Trophoblast cell (in vitro differentiated cells and primary cell): Measurements from ENCODE around the gene RPSA.
"Not testable (repeated sequence)": the region's sequence is repeated elsewhere in the genome, so short reads cannot be mapped to it uniquely, and the experiment has no call there.

Experiments
- DNase-seq, 2 donors: peaks; one replicate each; pipeline ENCODE4 v3.0.0-alpha.2; 2016
- H2AFZ ChIP-seq: 2 replicates; pipeline ENCODE4 v1.6.1; 2013; ENCODE audit warnings: low read length, moderate library complexity, mild to moderate bottlenecking; ENCODE audit not compliant: insufficient read depth, poor library complexity
- H2AK5ac ChIP-seq: 2 replicates; pipeline ENCODE4 v1.6.1; 2013; ENCODE audit warnings: mild to moderate bottlenecking, low read length
- H2BK120ac ChIP-seq: 2 replicates; pipeline ENCODE4 v1.6.1; 2013; ENCODE audit warnings: low read length, mild to moderate bottlenecking, moderate library complexity; ENCODE audit not compliant: insufficient read depth, poor library complexity
- H2BK12ac ChIP-seq: 2 replicates; pipeline ENCODE4 v1.6.1; 2013; ENCODE audit warnings: mild to moderate bottlenecking, low read length, moderate library complexity
- H2BK5ac ChIP-seq: 2 replicates; pipeline ENCODE4 v1.6.1; 2013; ENCODE audit warnings: low read length, low read depth, moderate library complexity, mild to moderate bottlenecking; ENCODE audit not compliant: poor library complexity
- H3K14ac ChIP-seq: 2 replicates; pipeline ENCODE4 v1.6.1; 2013; ENCODE audit warnings: mild to moderate bottlenecking, low read length
- H3K18ac ChIP-seq: 2 replicates; pipeline ENCODE4 v1.6.1; 2013; ENCODE audit warnings: mild to moderate bottlenecking, low read length
- H3K23ac ChIP-seq: 2 replicates; pipeline ENCODE4 v1.6.1; 2013; ENCODE audit warnings: low read length
- H3K27ac ChIP-seq: 2 replicates; pipeline ENCODE4 v1.5.1; 2013; ENCODE audit warnings: low read depth, mild to moderate bottlenecking, inconsistent platforms, low read length, moderate library complexity
- H3K27me3 ChIP-seq: 2 replicates; pipeline ENCODE4 v1.6.1; 2013; ENCODE audit warnings: inconsistent platforms, mild to moderate bottlenecking, low read length, moderate library complexity; ENCODE audit not compliant: insufficient read depth
- H3K36me3 ChIP-seq, 2 experiments: 1 replicate in 1 of 2; 2 replicates in 1 of 2; pipeline ENCODE4 v1.6.1; 2013; ENCODE audit warnings: low read length in 2 of 2, mild to moderate bottlenecking in 2 of 2, moderate library complexity in 1 of 2; ENCODE audit not compliant: insufficient read depth in 2 of 2, control insufficient read depth in 1 of 2
- H3K4ac ChIP-seq: 2 replicates; pipeline ENCODE4 v1.6.1; 2013; ENCODE audit warnings: low read depth, mild to moderate bottlenecking, low read length, moderate library complexity
- H3K4me1 ChIP-seq, 2 experiments: 1 replicate in 1 of 2; 2 replicates in 1 of 2; pipeline ENCODE4 v1.6.1; 2013; ENCODE audit warnings: low read length in 2 of 2, mild to moderate bottlenecking in 2 of 2, moderate library complexity in 1 of 2; ENCODE audit not compliant: insufficient read depth in 2 of 2, control insufficient read depth in 1 of 2
- H3K4me2 ChIP-seq: 2 replicates; pipeline ENCODE4 v1.6.1; 2013; ENCODE audit warnings: inconsistent platforms, mild to moderate bottlenecking, low read length, moderate library complexity
- H3K4me3 ChIP-seq: 2 replicates; pipeline ENCODE4 v1.5.1; 2013; ENCODE audit warnings: mild to moderate bottlenecking, low read depth, low read length, inconsistent platforms
- H3K79me1 ChIP-seq: one replicate; pipeline ENCODE4 v1.6.1; 2013; ENCODE audit warnings: low read length
- H3K79me2 ChIP-seq: 2 replicates; pipeline ENCODE4 v1.6.1; 2013; ENCODE audit warnings: low read length, mild to moderate bottlenecking; ENCODE audit not compliant: control insufficient read depth, insufficient read depth, poor library complexity
- H3K9ac ChIP-seq: 2 replicates; pipeline ENCODE4 v1.6.1; 2013; ENCODE audit warnings: mild to moderate bottlenecking, low read length
- H3K9me3 ChIP-seq: 2 replicates; pipeline ENCODE4 v1.6.1; 2013; ENCODE audit warnings: low read depth, mild to moderate bottlenecking, control low read depth, inconsistent platforms, low read length; ENCODE audit not compliant: insufficient read depth
- H4K12ac ChIP-seq: 2 replicates; pipeline ENCODE4 v1.6.1; 2013; ENCODE audit warnings: low read depth, mild to moderate bottlenecking, low read length, moderate library complexity
- H4K8ac ChIP-seq: 2 replicates; pipeline ENCODE4 v1.6.1; 2013; ENCODE audit warnings: low read depth, mild to moderate bottlenecking, low read length, moderate library complexity
- H4K91ac ChIP-seq: one replicate; pipeline ENCODE4 v1.6.1; 2013; ENCODE audit warnings: low read depth, mild to moderate bottlenecking, low read length, moderate library complexity
- WGBS: extraction: QIAGEN DNeasy Blood & Tissue Kit; methylation state at CpG from one replicate; pipeline ENCODE4 v1.1.7; 2013; ENCODE audit warnings: missing lambda C conversion rate; ENCODE audit not compliant: insufficient read length, insufficient coverage; ENCODE audit errors: extremely low coverage; 5-methylcytosine and 5-hydroxymethylcytosine counted together

Gene RPSA

DNA sequence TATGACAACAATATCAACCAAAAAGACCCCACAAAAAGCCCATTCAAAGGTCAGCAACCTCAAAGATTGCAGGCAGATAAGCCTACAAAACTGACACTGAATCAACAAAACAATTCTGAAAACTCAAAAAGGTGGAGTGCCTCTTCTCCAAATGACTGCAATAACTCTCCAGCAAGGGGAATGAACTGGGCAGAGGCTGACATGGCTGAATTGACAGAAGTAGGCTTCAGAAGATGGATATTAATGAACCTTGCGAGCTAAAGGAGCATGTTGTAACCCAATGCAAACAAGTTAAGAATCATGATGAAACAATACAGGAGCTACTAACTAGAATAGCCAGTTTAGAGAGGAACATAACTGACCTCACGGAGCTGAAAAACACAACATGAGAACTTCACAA lies 43.7 kb upstream of the RPSA start:
- H3K9ac ChIP-seq = no peak overlapping the region
- H3K4ac ChIP-seq = no peak overlapping the region
- WGBS = no CpG with 5 or more reads among the region's 2 CpGs
- no peak overlapping the region for H3K4me2 ChIP-seq
- H4K91ac ChIP-seq = no peak overlapping the region
- no peaks in the 10 kb centered on the region for H3K79me2 ChIP-seq
- H3K27ac ChIP-seq = no peak overlapping the region
- no peak for DNase-seq
- H2BK5ac ChIP-seq = no peak overlapping the region
- H3K9me3 ChIP-seq = no peaks in the 10 kb centered on the region
- H3K18ac ChIP-seq = no peak overlapping the region
- H3K36me3 ChIP-seq = no peaks in the 10 kb centered on the region
- peaks cover 3 to 7% of the 10 kb centered on the region in 2 experiments for H3K4me1 ChIP-seq
- H2BK120ac ChIP-seq = no peak overlapping the region
- no peak overlapping the region for H4K12ac ChIP-seq
- H2AK5ac ChIP-seq = no peak overlapping the region
- H3K79me1 ChIP-seq = no peaks in the 10 kb centered on the region
- H4K8ac ChIP-seq = no peak overlapping the region
- H3K4me3 ChIP-seq = no peak overlapping the region
- no peak overlapping the region for H2BK12ac ChIP-seq
- H2AFZ ChIP-seq = no peak overlapping the region
- H3K14ac ChIP-seq = no peak overlapping the region
- no peaks in the 10 kb centered on the region for H3K27me3 ChIP-seq
- no peak overlapping the region for H3K23ac ChIP-seq

GRCh38 chr3:39370450-39370849 lies 36.1 kb upstream of the RPSA start:
- H3K27ac ChIP-seq, H4K8ac ChIP-seq, H4K12ac ChIP-seq, H3K36me3 ChIP-seq, H3K79me1 ChIP-seq, H3K23ac ChIP-seq, H3K14ac ChIP-seq, H2AFZ ChIP-seq, H2BK120ac ChIP-seq, H3K4ac ChIP-seq, H3K18ac ChIP-seq, H3K9me3 ChIP-seq, H2BK12ac ChIP-seq, H3K9ac ChIP-seq, H3K4me2 ChIP-seq, DNase-seq, H2AK5ac ChIP-seq, H2BK5ac ChIP-seq, H4K91ac ChIP-seq, H3K27me3 ChIP-seq, H3K79me2 ChIP-seq, H3K4me3 ChIP-seq, H3K4me1 ChIP-seq: not testable (repeated sequence)
- no CpG with 5 or more reads among the region's 4 CpGs for WGBS

DNA sequence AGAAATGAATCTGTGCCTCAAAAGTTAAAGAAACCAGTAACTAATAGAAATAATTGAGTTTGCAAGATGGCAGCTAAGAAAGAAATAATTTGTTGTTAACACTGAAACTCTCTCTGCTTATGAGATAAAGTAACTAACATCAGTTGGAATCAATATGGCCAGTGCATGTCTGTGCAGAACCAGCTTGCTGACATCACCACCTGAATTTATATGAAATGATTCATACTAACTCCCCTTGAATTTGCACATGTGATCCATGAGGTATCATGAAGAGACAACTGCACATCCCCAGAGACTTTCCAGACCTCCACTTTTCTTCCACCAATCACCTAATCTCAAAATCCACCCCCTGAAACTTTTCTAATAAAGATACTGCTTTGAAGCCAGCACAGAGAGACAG lies 33.7 kb upstream of the RPSA start:
- Histone ChIP-seq H3K36me3 (no peaks in the 10 kb centered on the region), H3K27me3 (no peaks in the 10 kb centered on the region), H3K4me1 (no peaks in the 10 kb centered on the region), H3K18ac (no peak overlapping the region), H4K12ac (no peak overlapping the region), H4K91ac (no peak overlapping the region), H3K9me3 (peaks cover 2% of the 10 kb centered on the region), H3K79me1 (no peaks in the 10 kb centered on the region), H3K23ac (no peak overlapping the region), H3K14ac (no peak overlapping the region), H2AK5ac (no peak overlapping the region), H3K4me3 (no peak overlapping the region), H3K9ac (no peak overlapping the region), H2AFZ (no peak overlapping the region), H2BK5ac (no peak overlapping the region), H3K27ac (no peak overlapping the region), H2BK12ac (no peak overlapping the region), H3K4me2 (no peak overlapping the region), H4K8ac (no peak overlapping the region), H2BK120ac (no peak overlapping the region), H3K79me2 (no peaks in the 10 kb centered on the region), H3K4ac (no peak overlapping the region)
- no peak for DNase-seq

GRCh38 chr3:39376959-39377634 lies 29.4 kb upstream of the RPSA start:
- Histone ChIP-seq H4K8ac (no peak overlapping the region), H3K36me3 (no peaks in the 10 kb centered on the region), H3K79me1 (no peaks in the 10 kb centered on the region), H4K91ac (no peak overlapping the region), H3K27ac (no peak overlapping the region), H2AFZ (no peak overlapping the region), H2BK120ac (no peak overlapping the region), H3K23ac (no peak overlapping the region), H3K14ac (no peak overlapping the region), H3K4me2 (no peak overlapping the region), H4K12ac (no peak overlapping the region), H3K9me3 (peaks cover 2% of the 10 kb centered on the region), H3K27me3 (no peaks in the 10 kb centered on the region), H2AK5ac (no peak overlapping the region), H3K4me1 (no peaks in the 10 kb centered on the region), H3K4ac (no peak overlapping the region), H2BK5ac (no peak overlapping the region), H3K79me2 (no peaks in the 10 kb centered on the region), H3K9ac (no peak overlapping the region), H3K4me3 (no peak overlapping the region), H3K18ac (no peak overlapping the region), H2BK12ac (no peak overlapping the region)
- DNase-seq = no peak
- WGBS = no CpG with 5 or more reads among the region's 5 CpGs
